H1 (cell line): ENCODE results near the gene CAMK2G. TPM values are rescaled to one million over a fixed set of nuclear protein-coding genes. Genes with fewer than 3 reads are reported as not detected.
A peak's percentile ranks its signal among the peaks of the same experiment; 100 is the strongest.

ENCODE experiments used
- CTCF ChIA-PET: fragments of 300-600 bp; sonication (Branson Sonifier 250); formaldehyde crosslinking; loops from one replicate; lab custom pipeline; 2021; ENCODE audit not compliant: partially characterized antibody; lab: Charles Lee
- POLR2A ChIA-PET: fragments of 300-600 bp; sonication (Branson Sonifier 250); formaldehyde crosslinking; loops from one replicate; lab custom pipeline; 2021; ENCODE audit warnings: inconsistent platforms; ENCODE audit not compliant: partially characterized antibody; lab: Charles Lee
- DNase-seq, 2 experiments: peaks; one replicate each; pipeline versions ENCODE4 v3.0.0 to v3.0.0-alpha.2; 2010 to 2022; ENCODE audit warnings: low spot score in 2 of 2, low read depth in 1 of 2, mixed read lengths in 1 of 2
- FAIRE-seq: peaks from 2 replicates; lab custom pipeline; 2011; peaks lifted over from hg19 to GRCh38; lab: Jason Lieb, UNC
- H2AFZ ChIP-seq: 2 replicates; pipeline ENCODE4 v1.8.1; 2012; ENCODE audit warnings: low read length, inconsistent platforms
- H2AK5ac ChIP-seq: 2 replicates; pipeline ENCODE4 v1.6.1; 2013; ENCODE audit warnings: low read depth, low read length
- H2BK120ac ChIP-seq: replicated peaks from 2 replicates; pipeline ENCODE3; 2013; ENCODE audit warnings: low read depth, low read length, inconsistent platforms
- H2BK12ac ChIP-seq: 2 replicates; pipeline ENCODE4 v1.6.1; 2013; ENCODE audit warnings: low read depth, low read length
- H2BK15ac ChIP-seq: 2 replicates; pipeline ENCODE4 v1.6.1; 2013; ENCODE audit warnings: low read length
- H2BK20ac ChIP-seq: 2 replicates; pipeline ENCODE4 v1.6.1; 2013; ENCODE audit warnings: low read length
- H2BK5ac ChIP-seq: 2 replicates; pipeline ENCODE4 v1.6.1; 2013; ENCODE audit warnings: low read depth, low read length
- H3K14ac ChIP-seq: 2 replicates; pipeline ENCODE4 v1.6.1; 2013; ENCODE audit warnings: inconsistent platforms; ENCODE audit not compliant: insufficient read length
- H3K18ac ChIP-seq: 2 replicates; pipeline ENCODE4 v1.6.1; 2013; ENCODE audit warnings: low read length; ENCODE audit errors: extremely low read depth
- H3K23ac ChIP-seq: 2 replicates; pipeline ENCODE4 v1.6.1; 2013; ENCODE audit warnings: inconsistent platforms; ENCODE audit not compliant: insufficient read length
- H3K23me2 ChIP-seq: 2 replicates; pipeline ENCODE4 v1.6.1; 2013; ENCODE audit warnings: low read depth, low read length
- H3K27ac ChIP-seq: 2 replicates; pipeline ENCODE4 v1.6.1; 2011; ENCODE audit warnings: low read depth, low read length, inconsistent platforms
- H3K27me3 ChIP-seq, 4 experiments: replicated peaks in 1 of 4; 1 replicate in 1 of 4; 2 replicates in 3 of 4; pipeline versions ENCODE4 v1.6.1 to v1.8.1; 2011 to 2013; ENCODE audit warnings: low read length in 3 of 4, mild to moderate bottlenecking in 3 of 4, inconsistent platforms in 2 of 4, mixed read lengths in 2 of 4, moderate library complexity in 1 of 4; ENCODE audit not compliant: control insufficient read depth in 3 of 4, insufficient read depth in 3 of 4; ENCODE audit errors: extremely low read depth in 1 of 4
- H3K36me3 ChIP-seq, 4 experiments: 2 replicates each; pipeline versions ENCODE4 v1.6.1 to v1.8.1; 2011 to 2013; ENCODE audit warnings: mild to moderate bottlenecking in 4 of 4, low read length in 3 of 4, moderate library complexity in 2 of 4, control low read depth in 1 of 4, inconsistent platforms in 1 of 4; ENCODE audit not compliant: insufficient read depth in 4 of 4, control insufficient read depth in 2 of 4
- H3K4ac ChIP-seq: replicated peaks from 2 replicates; pipeline ENCODE3; 2013; ENCODE audit warnings: low read length, low read depth, mixed read lengths, inconsistent platforms; ENCODE audit not compliant: insufficient read length
- H3K4me1 ChIP-seq, 4 experiments: replicated peaks in 1 of 4; 1 replicate in 1 of 4; 2 replicates in 3 of 4; pipeline versions ENCODE4 v1.6.1 to v1.8.1; 2011 to 2013; ENCODE audit warnings: low read length in 3 of 4, inconsistent platforms in 2 of 4, mixed read lengths in 1 of 4; ENCODE audit not compliant: insufficient read depth in 4 of 4, control insufficient read depth in 3 of 4
- H3K4me2 ChIP-seq, 2 experiments: 2 replicates each; pipeline versions ENCODE4 v1.6.1 to v1.8.1; 2011 to 2013; ENCODE audit warnings: low read depth in 2 of 2, low read length in 2 of 2, control low read depth in 1 of 2, inconsistent platforms in 1 of 2, mild to moderate bottlenecking in 1 of 2; ENCODE audit not compliant: insufficient read depth in 1 of 2
- H3K4me3 ChIP-seq, 4 experiments: fragments of 200-600, 300-600 bp in 1 of 4; sonication (generic), shearing (Covaris generic), sonication (Bioruptor Twin) in 1 of 4; 2 replicates each; pipeline versions ENCODE4 v1.5.1 to v1.8.1; 2011 to 2016; ENCODE audit warnings: low read length in 4 of 4, low read depth in 3 of 4, control low read depth in 2 of 4, inconsistent platforms in 2 of 4, mild to moderate bottlenecking in 2 of 4, mixed read lengths in 1 of 4, moderate library complexity in 1 of 4; ENCODE audit not compliant: insufficient read depth in 2 of 4; ENCODE audit errors: extremely low read depth in 1 of 4
- H3K56ac ChIP-seq: replicated peaks from 2 replicates; pipeline ENCODE3; 2013; ENCODE audit warnings: low read depth, mild to moderate bottlenecking, mixed read lengths, low read length, inconsistent platforms; ENCODE audit not compliant: insufficient read length
- H3K79me1 ChIP-seq: 2 replicates; pipeline ENCODE4 v1.6.1; 2013; ENCODE audit warnings: low read depth, low read length, control low read depth
- H3K79me2 ChIP-seq, 2 experiments: 2 replicates each; pipeline versions ENCODE4 v1.6.1 to v1.8.1; 2012 to 2013; ENCODE audit warnings: low read length in 2 of 2, mild to moderate bottlenecking in 2 of 2, inconsistent platforms in 1 of 2; ENCODE audit not compliant: insufficient read depth in 2 of 2, control insufficient read depth in 1 of 2
- H3K9ac ChIP-seq, 4 experiments: replicated peaks in 1 of 4; 1 replicate in 1 of 4; 2 replicates in 3 of 4; pipeline versions ENCODE4 v1.6.1 to v1.8.1; 2011 to 2013; ENCODE audit warnings: low read depth in 3 of 4, low read length in 3 of 4, control low read depth in 2 of 4, mild to moderate bottlenecking in 2 of 4, moderate library complexity in 2 of 4, inconsistent platforms in 1 of 4; ENCODE audit errors: extremely low read depth in 1 of 4
- H3K9me3 ChIP-seq, 2 experiments: 2 replicates each; pipeline versions ENCODE4 v1.6.1 to v1.8.1; 2012 to 2013; ENCODE audit warnings: mild to moderate bottlenecking in 2 of 2, moderate library complexity in 2 of 2, control low read depth in 1 of 2, inconsistent platforms in 1 of 2, low read depth in 1 of 2, low read length in 1 of 2, mixed read lengths in 1 of 2; ENCODE audit not compliant: insufficient read depth in 2 of 2
- H4K20me1 ChIP-seq, 2 experiments: replicated peaks in 1 of 2; 2 replicates each; pipeline versions ENCODE3 to v1.8.1; 2011 to 2013; ENCODE audit warnings: inconsistent platforms in 2 of 2, low read length in 2 of 2, mild to moderate bottlenecking in 1 of 2; ENCODE audit not compliant: insufficient read depth in 2 of 2, control insufficient read depth in 1 of 2
- H4K5ac ChIP-seq: 2 replicates; pipeline ENCODE4 v1.6.1; 2013; ENCODE audit warnings: low read length, low read depth, mixed read lengths, inconsistent platforms; ENCODE audit not compliant: insufficient read length
- H4K8ac ChIP-seq: 2 replicates; pipeline ENCODE4 v1.8.0; 2013; ENCODE audit warnings: mild to moderate bottlenecking, moderate library complexity, low read length, inconsistent platforms; ENCODE audit not compliant: insufficient read depth; ENCODE audit errors: extremely low read depth
- H4K91ac ChIP-seq: replicated peaks from 2 replicates; pipeline ENCODE3; 2013; ENCODE audit warnings: low read length, mixed read lengths, inconsistent platforms; ENCODE audit not compliant: insufficient read length
- CTBP2 ChIP-seq: IDR thresholded peaks from 2 replicates; pipeline ENCODE4 v1.7.0; 2011; ENCODE audit warnings: borderline replicate concordance, mild to moderate bottlenecking, moderate library complexity, mixed read lengths, low read length; ENCODE audit not compliant: insufficient read depth, insufficient read length
- EGR1 ChIP-seq: IDR thresholded peaks from 2 replicates; pipeline ENCODE4 v1.6.1; 2011; ENCODE audit warnings: low read depth, low read length, borderline replicate concordance
- EZH2 ChIP-seq: fragments of 200-600 bp; sonication (generic); IDR thresholded peaks from 2 replicates; pipeline ENCODE4 v1.7.1; 2012; ENCODE audit warnings: low read depth, mild to moderate bottlenecking, moderate library complexity, low read length, inconsistent platforms; ENCODE audit not compliant: severe bottlenecking
- GTF2F1 ChIP-seq: IDR thresholded peaks from 2 replicates; pipeline ENCODE4 v1.6.1; 2012; ENCODE audit warnings: low read depth, low read length, improper control_type of control experiment, borderline replicate concordance
- PHF8 ChIP-seq: fragments of 200-600 bp; sonication (generic); conservative IDR thresholded peaks from 2 replicates; pipeline ENCODE4 v1.7.1; 2012; ENCODE audit warnings: low read depth, mild to moderate bottlenecking, inconsistent platforms, low read length, moderate library complexity
- RAD21 ChIP-seq, 2 experiments: IDR thresholded peaks in 1 of 2; conservative IDR thresholded peaks in 1 of 2; 2 replicates each; pipeline ENCODE4 v1.6.1; 2011; ENCODE audit warnings: low read depth in 2 of 2, low read length in 2 of 2, improper control_type of control experiment in 1 of 2, inconsistent platforms in 1 of 2, mild to moderate bottlenecking in 1 of 2, moderate library complexity in 1 of 2
- TAF7 ChIP-seq: optimal IDR thresholded peaks from 2 replicates; pipeline ENCODE3; 2011; ENCODE audit warnings: low read depth, mild to moderate bottlenecking, inconsistent platforms, low read length, moderate library complexity, borderline replicate concordance
- TBP ChIP-seq: IDR thresholded peaks from 2 replicates; pipeline ENCODE4 v1.6.1; 2011; ENCODE audit warnings: low read depth, low read length, improper control_type of control experiment
- WGBS, 2 experiments: shearing (Covaris generic) in 1 of 2; methylation state at CpG; one replicate each; pipeline versions ENCODE4 v1.1.6 to v1.1.7; 2013 to 2015; ENCODE audit warnings: low lambda C conversion rate in 2 of 2, mixed read lengths in 2 of 2, inconsistent platforms in 1 of 2, low coverage in 1 of 2, missing lambda C conversion rate in 1 of 2; ENCODE audit not compliant: insufficient replicate concordance in 2 of 2, insufficient coverage in 1 of 2, insufficient read length in 1 of 2; ENCODE audit errors: extremely low coverage in 1 of 2, missing lambda C conversion rate in 1 of 2; 5-methylcytosine and 5-hydroxymethylcytosine counted together
- polyA plus RNA-seq, 7 experiments: library from polyadenylated mRNA; depleted of rRNA in 3 of 7; stranded (reverse) in 5 of 7; unstranded in 2 of 7; fragments of >200 nt in 5 of 7; fragments of 200-250 nt in 2 of 7; gene quantifications; 1 replicate in 5 of 7; 2 replicates in 1 of 7; 4 replicates in 1 of 7; pipeline versions ENCODE4 v1.2.1 to v1.2.3, GENCODE V29; 2011 to 2013; ENCODE audit warnings: missing spikeins in 2 of 7, mixed read lengths in 2 of 7
- total RNA-seq: library from RNA; stranded (reverse); fragmentation: NEBNext Ultra II Directional; extraction: Animal tissue kit (Norgen Biotek cat#: 25700); gene quantifications from 2 replicates; pipeline ENCODE4 v1.2.1, GENCODE V29; 2021
- TF ChIP-seq, protein P1 (sequence below): IDR thresholded peaks from 2 replicates; pipeline ENCODE4 v1.6.1; 2012; ENCODE audit warnings: inconsistent platforms
- TF ChIP-seq, protein P2 (sequence below): IDR thresholded peaks from 2 replicates; pipeline ENCODE4 v1.6.1; 2012; ENCODE audit warnings: low read length, inconsistent platforms

Gene CAMK2G
- total and polyA plus RNA-seq, 2 of the 8 experiments (the other 6 are each of a cell fraction or from before 2014, with no cell fraction given) = 28.9 to 31.7 TPM

DNA sequence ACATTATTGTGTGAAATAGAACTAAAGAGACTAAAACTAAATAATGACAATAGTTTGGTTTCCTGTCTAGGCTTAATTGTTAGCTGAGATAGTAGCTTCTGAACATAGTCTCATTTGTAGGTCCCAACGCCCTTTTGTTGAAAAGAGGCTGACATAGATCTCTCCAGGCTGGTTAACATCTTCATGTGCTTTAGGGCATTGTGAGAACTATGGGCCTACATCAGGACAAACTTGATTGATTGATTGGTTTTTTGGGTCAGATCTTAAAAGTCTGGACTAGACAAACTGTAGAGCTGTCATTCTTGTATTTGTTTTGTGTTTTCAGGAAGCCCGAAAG lies 91.6 kb downstream of the CAMK2G start:
- H3K79me1 ChIP-seq = peaks cover 2% of the 10 kb centered on the region; the same call in 1 of the 2 replicates
- no peak overlapping the region for H2BK120ac ChIP-seq
- H2BK15ac ChIP-seq = no peak overlapping the region
- peak overlapping the region; percentile 70 to 98 for H3K4me2 ChIP-seq
- no peak overlapping the region for H2BK20ac ChIP-seq
- peaks cover 0 to 21% (median 10%) of the 10 kb centered on the region in 4 experiments; a peak in 6 of 8 replicates for H3K36me3 ChIP-seq
- H3K23ac ChIP-seq = no peak overlapping the region
- H4K8ac ChIP-seq = no peak overlapping the region
- WGBS, 2 experiments = 70% methylated on average over 2 of the region's 2 CpGs; no CpG with 5 or more reads in 1 of the 2 experiments
- no peak overlapping the region for H3K18ac ChIP-seq
- peak overlapping the region; percentile 68; the same call in 1 of the 2 replicates for H3K27ac ChIP-seq
- no peak overlapping the region for H2BK5ac ChIP-seq
- H4K20me1 ChIP-seq = peaks cover 3 to 11% of the 10 kb centered on the region in 2 experiments
- no peak overlapping the region for H3K14ac ChIP-seq
- peaks cover 6 to 45% of the 10 kb centered on the region in 2 experiments; a peak in 3 of 4 replicates for H3K79me2 ChIP-seq
- no peak overlapping the region for H3K56ac ChIP-seq
- ChIA-PET POLR2A (interaction anchor here (1.0 to 6.3 kb wide), 6 partner anchors 10 to 49 kb away, joined by 3 to 79 read pairs (median 4); a partner anchor contains a TSS), CTCF (interaction anchor here (1.5 to 3.8 kb wide), 2 partner anchors 10 to 36 kb away, joined by 3 to 13 read pairs; a partner anchor contains a TSS)
- H3K9me3 ChIP-seq = no peaks in the 10 kb centered on the region
- H3K23me2 ChIP-seq = peaks cover 9% of the 10 kb centered on the region
- H3K4ac ChIP-seq = no peak overlapping the region
- DNase-seq (no peak), FAIRE-seq (no peak)
- H2AFZ ChIP-seq = no peak overlapping the region
- H3K4me3 ChIP-seq = peak overlapping the region; percentile 80 to 88 (median 84)
- H3K9ac ChIP-seq = peak overlapping the region in 2 of 4 experiments; percentile 62 to 78; a peak in 2 of 7 replicates
- no peak overlapping the region for H2AK5ac ChIP-seq
- no peak overlapping the region for H2BK12ac ChIP-seq
- no peak overlapping the region for H4K91ac ChIP-seq
- peaks cover 2 to 4% (median 3%) of the 10 kb centered on the region in 4 experiments; a peak in 5 of 7 replicates for H3K4me1 ChIP-seq
- no peak overlapping the region for H4K5ac ChIP-seq
- H3K27me3 ChIP-seq = no peaks in the 10 kb centered on the region
- TF ChIP-seq RAD21 (IDR thresholded peaks at IDR 0.05 in 1 of 2, conservative IDR thresholded peaks at IDR 0.05 in 1 of 2; ENCODE audit: low read depth in 2 of 2, low read length in 2 of 2) (no peak), EZH2 (no peak), EGR1 (no peak), PHF8 (no peak), TBP (no peak), TAF7 (no peak), CTBP2 (no peak), GTF2F1 (no peak)
- TF ChIP-seq, protein P1, sequence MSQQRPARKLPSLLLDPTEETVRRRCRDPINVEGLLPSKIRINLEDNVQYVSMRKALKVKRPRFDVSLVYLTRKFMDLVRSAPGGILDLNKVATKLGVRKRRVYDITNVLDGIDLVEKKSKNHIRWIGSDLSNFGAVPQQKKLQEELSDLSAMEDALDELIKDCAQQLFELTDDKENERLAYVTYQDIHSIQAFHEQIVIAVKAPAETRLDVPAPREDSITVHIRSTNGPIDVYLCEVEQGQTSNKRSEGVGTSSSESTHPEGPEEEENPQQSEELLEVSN = no peak
- TF ChIP-seq, protein P2, sequence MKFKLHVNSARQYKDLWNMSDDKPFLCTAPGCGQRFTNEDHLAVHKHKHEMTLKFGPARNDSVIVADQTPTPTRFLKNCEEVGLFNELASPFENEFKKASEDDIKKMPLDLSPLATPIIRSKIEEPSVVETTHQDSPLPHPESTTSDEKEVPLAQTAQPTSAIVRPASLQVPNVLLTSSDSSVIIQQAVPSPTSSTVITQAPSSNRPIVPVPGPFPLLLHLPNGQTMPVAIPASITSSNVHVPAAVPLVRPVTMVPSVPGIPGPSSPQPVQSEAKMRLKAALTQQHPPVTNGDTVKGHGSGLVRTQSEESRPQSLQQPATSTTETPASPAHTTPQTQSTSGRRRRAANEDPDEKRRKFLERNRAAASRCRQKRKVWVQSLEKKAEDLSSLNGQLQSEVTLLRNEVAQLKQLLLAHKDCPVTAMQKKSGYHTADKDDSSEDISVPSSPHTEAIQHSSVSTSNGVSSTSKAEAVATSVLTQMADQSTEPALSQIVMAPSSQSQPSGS = no peak
